GM12872 (cell line): Measurements from ENCODE around the gene CLASP2.

Experiments used
- TF ChIP-seq, protein P1 (sequence below): IDR thresholded peaks from 3 replicates; pipeline ENCODE4 v1.5.1; 2011; ENCODE audit warnings: low read depth, mild to moderate bottlenecking, low read length, moderate library complexity; ENCODE audit not compliant: insufficient read depth

CLASP2 gene

DNA sequence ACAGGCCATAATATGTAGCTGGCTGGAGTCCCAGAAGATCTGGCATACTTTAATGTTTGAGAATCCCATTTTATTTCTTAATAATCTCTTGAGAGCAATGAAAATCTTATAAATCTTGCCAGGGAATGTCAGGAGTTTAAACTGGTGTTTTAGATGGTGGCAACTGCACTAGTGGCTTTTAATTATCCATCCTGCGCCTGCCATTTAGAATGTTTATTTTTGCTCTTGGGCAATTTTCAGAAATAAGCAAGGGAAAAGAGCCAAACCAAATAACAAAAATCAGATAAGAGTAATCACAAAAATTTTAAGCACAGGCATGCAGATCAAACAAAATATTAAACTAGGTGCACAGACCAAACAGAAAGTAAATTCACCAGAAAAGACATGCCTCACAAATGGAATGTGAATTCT is 235.9 kb downstream of the CLASP2 start:
- TF ChIP-seq, protein P1, sequence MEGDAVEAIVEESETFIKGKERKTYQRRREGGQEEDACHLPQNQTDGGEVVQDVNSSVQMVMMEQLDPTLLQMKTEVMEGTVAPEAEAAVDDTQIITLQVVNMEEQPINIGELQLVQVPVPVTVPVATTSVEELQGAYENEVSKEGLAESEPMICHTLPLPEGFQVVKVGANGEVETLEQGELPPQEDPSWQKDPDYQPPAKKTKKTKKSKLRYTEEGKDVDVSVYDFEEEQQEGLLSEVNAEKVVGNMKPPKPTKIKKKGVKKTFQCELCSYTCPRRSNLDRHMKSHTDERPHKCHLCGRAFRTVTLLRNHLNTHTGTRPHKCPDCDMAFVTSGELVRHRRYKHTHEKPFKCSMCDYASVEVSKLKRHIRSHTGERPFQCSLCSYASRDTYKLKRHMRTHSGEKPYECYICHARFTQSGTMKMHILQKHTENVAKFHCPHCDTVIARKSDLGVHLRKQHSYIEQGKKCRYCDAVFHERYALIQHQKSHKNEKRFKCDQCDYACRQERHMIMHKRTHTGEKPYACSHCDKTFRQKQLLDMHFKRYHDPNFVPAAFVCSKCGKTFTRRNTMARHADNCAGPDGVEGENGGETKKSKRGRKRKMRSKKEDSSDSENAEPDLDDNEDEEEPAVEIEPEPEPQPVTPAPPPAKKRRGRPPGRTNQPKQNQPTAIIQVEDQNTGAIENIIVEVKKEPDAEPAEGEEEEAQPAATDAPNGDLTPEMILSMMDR: no peak

DNA sequence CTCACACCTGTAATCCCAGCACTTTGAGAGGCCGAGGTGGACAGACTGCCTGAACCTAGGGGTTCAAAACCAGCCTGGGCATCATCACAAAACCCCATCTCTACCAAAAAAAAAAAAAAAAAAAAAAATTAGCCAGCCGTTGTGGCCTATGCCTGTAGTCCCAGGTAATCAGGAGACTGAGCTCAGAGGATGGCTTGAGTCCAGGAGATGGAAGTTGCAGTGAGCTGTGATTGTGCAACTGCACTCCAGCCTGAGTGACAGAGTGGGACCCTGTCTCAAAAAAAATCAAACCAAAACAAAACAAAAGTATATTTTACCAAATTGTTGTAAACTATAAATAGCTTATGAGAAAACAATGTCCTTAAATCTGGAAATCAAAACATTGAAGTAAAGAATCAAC is 243.2 kb downstream of the CLASP2 start:
- TF ChIP-seq, protein P1: no peak

DNA sequence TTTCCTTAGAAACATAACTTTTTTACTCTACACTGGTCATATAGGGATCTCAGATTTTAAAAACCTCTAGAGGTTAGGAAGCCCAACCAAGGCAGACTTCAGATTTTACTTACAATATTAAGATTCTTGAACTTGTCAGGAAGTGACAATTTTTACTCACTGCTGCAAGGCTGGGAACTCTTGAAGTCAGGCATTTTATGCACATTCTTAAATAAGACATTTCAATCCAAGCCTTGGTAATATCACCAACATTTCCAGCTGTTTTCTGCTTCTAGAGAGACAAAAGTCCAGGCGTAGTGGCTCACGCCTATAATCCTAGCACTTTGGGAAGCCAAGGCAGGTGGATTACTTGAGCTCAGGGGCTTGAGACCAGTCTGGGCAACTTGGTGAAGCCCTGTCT is 244.2 kb downstream of the CLASP2 start:
- TF ChIP-seq, protein P1: no peak

DNA sequence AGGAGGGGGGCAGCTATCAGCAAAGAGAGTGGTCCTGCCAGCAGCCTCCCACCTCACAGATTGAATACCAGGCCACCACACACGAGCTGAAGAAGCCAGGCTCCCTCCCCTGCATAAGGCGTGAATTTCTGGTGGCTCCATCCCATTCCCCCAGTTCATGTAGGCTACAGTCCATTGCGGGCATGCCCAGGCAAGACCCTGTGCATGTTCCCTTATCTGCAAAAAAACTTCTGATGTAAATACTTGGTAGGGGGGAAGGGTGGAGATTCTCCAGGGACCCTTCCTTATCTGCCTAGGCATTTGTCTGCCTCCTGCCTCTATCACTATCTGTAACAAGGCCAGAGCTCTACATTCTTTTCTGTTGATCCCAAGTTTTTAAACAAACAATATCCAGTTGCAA is 250.3 kb downstream of the CLASP2 start:
- TF ChIP-seq, protein P1: no peak

DNA sequence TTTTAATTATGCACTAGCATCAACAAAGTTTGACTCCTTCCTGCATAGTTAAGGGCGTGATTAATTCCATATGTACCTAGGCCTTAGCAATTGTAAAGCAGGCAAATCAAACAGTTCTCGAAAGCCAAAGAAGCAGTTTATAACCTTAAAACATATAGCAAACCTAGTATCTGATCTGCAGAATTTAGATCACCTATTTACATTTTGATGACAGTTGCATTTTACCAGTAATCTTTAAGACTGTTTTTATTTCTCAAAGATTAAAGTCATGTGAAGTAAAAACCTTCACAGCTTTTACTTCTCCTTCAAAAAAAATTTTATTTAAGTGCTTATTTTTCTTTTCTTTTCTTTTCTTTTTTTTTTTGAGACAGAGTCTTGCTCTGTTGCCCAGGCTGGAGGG is 257.0 kb downstream of the CLASP2 start:
- TF ChIP-seq, protein P1: no peak

DNA sequence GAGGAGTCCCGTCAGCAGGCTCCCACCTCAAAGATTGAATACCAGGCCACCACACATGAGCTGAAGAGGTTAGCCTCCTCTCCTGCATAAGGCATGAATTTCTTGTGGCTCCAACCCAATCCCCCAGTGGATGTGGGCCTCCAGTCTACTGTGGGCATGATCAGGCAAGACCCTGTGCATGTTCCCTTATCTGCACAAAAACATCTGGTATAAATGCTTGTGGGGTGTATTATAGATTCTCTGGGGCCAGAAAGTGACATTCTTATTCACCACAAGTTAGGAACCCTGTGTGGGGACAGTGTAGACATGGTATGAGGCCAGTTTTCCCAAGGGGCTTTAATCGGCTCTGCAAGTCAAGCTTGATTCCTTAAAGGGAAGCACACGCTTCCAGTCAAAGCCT is 259.6 kb downstream of the CLASP2 start:
- TF ChIP-seq, protein P1: no peak

DNA sequence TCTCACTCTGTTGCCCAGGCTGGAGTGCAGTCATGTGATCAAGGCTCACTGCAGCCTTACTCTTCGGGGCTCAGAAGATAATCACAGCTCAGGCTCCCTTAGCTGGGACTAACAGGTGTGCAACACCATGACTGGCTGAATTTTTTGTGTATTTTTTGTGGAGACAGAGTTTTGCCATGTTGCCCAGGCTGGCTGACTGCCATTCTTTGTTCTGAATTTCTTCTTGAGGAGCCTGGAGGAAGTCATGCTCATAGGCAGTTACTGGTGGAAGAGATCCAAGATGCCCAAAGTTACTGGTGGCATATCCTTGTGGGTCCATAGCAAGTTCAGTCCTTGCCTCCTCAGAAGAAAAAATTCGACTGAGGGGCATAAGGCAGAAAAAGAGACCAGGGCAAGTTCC is 261.3 kb downstream of the CLASP2 start:
- TF ChIP-seq, protein P1: no peak

DNA sequence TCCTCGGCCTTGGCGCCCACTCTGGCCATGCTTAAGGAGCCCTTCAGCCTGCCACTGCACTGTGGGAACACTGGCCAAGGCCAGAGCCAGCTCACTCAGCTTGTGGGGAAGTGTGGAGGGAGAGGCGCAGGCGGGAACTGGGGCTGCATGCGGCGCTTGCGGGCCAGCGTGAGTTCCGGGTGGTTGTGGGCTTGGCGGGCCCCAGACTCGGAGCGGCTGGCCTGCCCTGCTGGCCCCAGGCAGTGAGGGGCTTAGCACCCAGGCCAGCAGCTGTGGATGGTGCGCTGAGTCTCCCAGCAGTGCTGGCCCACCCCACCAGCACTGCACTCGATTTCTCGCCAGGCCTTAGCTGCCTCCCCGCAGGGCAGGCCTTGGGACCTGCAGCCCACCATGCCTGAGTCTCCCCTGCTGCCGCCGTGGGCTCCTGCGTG is 264.7 kb downstream of the CLASP2 start:
- TF ChIP-seq, protein P1: no peak
